HepG2 (cell line): Measurements from ENCODE around the gene DLEC1. TPM values are rescaled to one million over a fixed set of nuclear protein-coding genes. Genes with fewer than 3 reads are reported as not detected.

Experiments used
- CEBPG ChIP-seq: IDR thresholded peaks from 2 replicates; pipeline ENCODE4 v1.6.1; 2016
- EEA1 ChIP-seq: sonication (generic); formaldehyde crosslinking; IDR thresholded peaks from 2 replicates; pipeline ENCODE4 v1.5.1; 2020; ENCODE audit warnings: mild to moderate bottlenecking, missing genetic modification reagents, borderline replicate concordance
- ESRRA ChIP-seq: sonication (generic); formaldehyde crosslinking; IDR thresholded peaks from 2 replicates; pipeline ENCODE4 v1.5.1; 2020; ENCODE audit warnings: mild to moderate bottlenecking, low read depth, missing genetic modification reagents
- ETV6 ChIP-seq: sonication (generic); formaldehyde crosslinking; conservative IDR thresholded peaks from 2 replicates; pipeline ENCODE4 v1.4.0; 2020; ENCODE audit warnings: missing genetic modification reagents
- GATAD2A ChIP-seq: IDR thresholded peaks from 2 replicates; pipeline ENCODE4 v1.6.1; 2016
- KDM1A ChIP-seq: IDR thresholded peaks from 2 replicates; pipeline ENCODE4 v1.6.1; 2016; ENCODE audit warnings: missing compliant biosample characterization
- KLF16 ChIP-seq, 2 experiments: sonication (generic) in 1 of 2; formaldehyde crosslinking in 1 of 2; IDR thresholded peaks; 2 replicates each; pipeline versions ENCODE4 v1.6.1 to v1.8.0; 2016 to 2023; ENCODE audit warnings: missing genetic modification reagents in 2 of 2, missing compliant biosample characterization in 1 of 2
- LCORL ChIP-seq, 2 experiments: fragments of 450-650 bp in 1 of 2; sonication (generic) in 1 of 2; formaldehyde crosslinking in 1 of 2; IDR thresholded peaks; 2 replicates each; pipeline versions ENCODE4 v1.5.0 to v1.6.1; 2017 to 2020; ENCODE audit warnings: antibody characterized with exemption in 1 of 2, missing genetic modification reagents in 1 of 2
- MEIS2 ChIP-seq: sonication (generic); formaldehyde crosslinking; IDR thresholded peaks from 2 replicates; pipeline ENCODE4 v1.9.0; 2021; ENCODE audit warnings: mild to moderate bottlenecking, missing genetic modification reagents
- POLR2G ChIP-seq: fragments of 200-400 bp; formaldehyde crosslinking; IDR thresholded peaks from 2 replicates; pipeline ENCODE4 v1.6.1; 2018; ENCODE audit warnings: mild to moderate bottlenecking, low read depth, low read length, moderate library complexity
- SMAD3 ChIP-seq: sonication (generic); formaldehyde crosslinking; IDR thresholded peaks from 2 replicates; pipeline ENCODE4 v1.4.0; 2020; ENCODE audit warnings: missing genetic modification reagents
- SPEN ChIP-seq: sonication (generic); formaldehyde crosslinking; IDR thresholded peaks from 2 replicates; pipeline ENCODE4 v1.5.1; 2020; ENCODE audit warnings: low read depth, mild to moderate bottlenecking, missing genetic modification reagents
- SRY ChIP-seq: sonication (generic); formaldehyde crosslinking; IDR thresholded peaks from 2 replicates; pipeline ENCODE4 v1.8.0; 2022; ENCODE audit warnings: mild to moderate bottlenecking, missing genetic modification reagents
- TCF7L2 ChIP-seq: IDR thresholded peaks from 2 replicates; pipeline ENCODE4 v1.6.1; 2011; ENCODE audit warnings: mild to moderate bottlenecking, low read depth, low read length, moderate library complexity
- YEATS2 ChIP-seq: sonication (generic); formaldehyde crosslinking; IDR thresholded peaks from 2 replicates; pipeline ENCODE4 v1.4.0; 2020; ENCODE audit warnings: missing genetic modification reagents, borderline replicate concordance
- ZFP36L2 ChIP-seq: sonication (generic); formaldehyde crosslinking; IDR thresholded peaks from 2 replicates; pipeline ENCODE4 v1.4.0; 2020; ENCODE audit warnings: missing genetic modification reagents
- ZNF205 ChIP-seq: IDR thresholded peaks from 2 replicates; pipeline ENCODE4 v1.6.1; 2018; ENCODE audit warnings: missing biosample characterization, missing genetic modification reagents
- ZNF317 ChIP-seq: sonication (generic); formaldehyde crosslinking; IDR thresholded peaks from 2 replicates; pipeline ENCODE4 v1.5.0; 2020; ENCODE audit warnings: mild to moderate bottlenecking, missing genetic modification reagents
- ZNF331 ChIP-seq: sonication (generic); formaldehyde crosslinking; IDR thresholded peaks from 2 replicates; pipeline ENCODE4 v1.4.0; 2020; ENCODE audit warnings: missing genetic modification reagents
- ZNF350 ChIP-seq: sonication (generic); formaldehyde crosslinking; IDR thresholded peaks from 2 replicates; pipeline ENCODE4 v1.4.0; 2020; ENCODE audit warnings: mild to moderate bottlenecking, low read depth, missing genetic modification reagents, borderline replicate concordance
- ZNF441 ChIP-seq: sonication (generic); formaldehyde crosslinking; IDR thresholded peaks from 2 replicates; pipeline ENCODE4 v1.7.0; 2021; ENCODE audit warnings: missing genetic modification reagents, borderline replicate concordance
- ZNF614 ChIP-seq: IDR thresholded peaks from 2 replicates; pipeline ENCODE4 v1.6.1; 2018; ENCODE audit warnings: missing biosample characterization, missing genetic modification reagents, inconsistent platforms, borderline replicate concordance
- ZNF660 ChIP-seq: sonication (generic); formaldehyde crosslinking; IDR thresholded peaks from 2 replicates; pipeline ENCODE4 v1.5.1; 2020; ENCODE audit warnings: mild to moderate bottlenecking, low read depth, missing genetic modification reagents, borderline replicate concordance
- ZNF790 ChIP-seq: sonication (generic); formaldehyde crosslinking; IDR thresholded peaks from 2 replicates; pipeline ENCODE4 v1.8.0; 2022; ENCODE audit warnings: missing genetic modification reagents, mild to moderate bottlenecking, borderline replicate concordance
- ZNF792 ChIP-seq: IDR thresholded peaks from 2 replicates; pipeline ENCODE4 v1.6.1; 2016
- ZSCAN21 ChIP-seq: sonication (generic); formaldehyde crosslinking; IDR thresholded peaks from 2 replicates; pipeline ENCODE4 v1.8.0; 2022; ENCODE audit warnings: mild to moderate bottlenecking, missing genetic modification reagents, moderate library complexity, borderline replicate concordance
- ZSCAN22 ChIP-seq: sonication (generic); formaldehyde crosslinking; IDR thresholded peaks from 2 replicates; pipeline ENCODE4 v1.4.0; 2020; ENCODE audit warnings: mild to moderate bottlenecking, missing genetic modification reagents
- polyA plus RNA-seq, 8 experiments: library from polyadenylated mRNA; depleted of rRNA in 3 of 8; stranded (reverse) in 7 of 8; unstranded in 1 of 8; fragments of >200 nt; fragmentation: Illumina TruSeq in 4 of 8; extraction: Trizol in 4 of 8; gene quantifications; 2 replicates each; pipeline versions ENCODE4 v1.2.1 to v1.2.3, GENCODE V29; 2011 to 2016; ENCODE audit warnings: low read depth in 4 of 8, missing spikeins in 1 of 8, mixed read lengths in 1 of 8; ENCODE audit not compliant: insufficient read depth in 1 of 8
- total RNA-seq, 5 experiments: library from RNA; depleted of rRNA; stranded (reverse); fragments of >200 nt; fragmentation: Illumina TruSeq; extraction: Trizol; gene quantifications; 2 replicates each; pipeline ENCODE4 v1.2.3, GENCODE V29; 2016; ENCODE audit warnings: low read depth in 1 of 5
- TF ChIP-seq, protein P1 (sequence below): sonication (generic); formaldehyde crosslinking; IDR thresholded peaks from 2 replicates; pipeline ENCODE4 v1.8.1; 2023; ENCODE audit warnings: mild to moderate bottlenecking, missing genetic modification reagents
- TF ChIP-seq, protein P2 (sequence below): IDR thresholded peaks from 2 replicates; pipeline ENCODE4 v1.6.1; 2016

DLEC1 gene
- total and polyA plus RNA-seq, 2 of the 13 experiments (the other 11 are each of a cell fraction or from before 2014, with no cell fraction given), result 0.09 TPM; not detected in 1

DNA sequence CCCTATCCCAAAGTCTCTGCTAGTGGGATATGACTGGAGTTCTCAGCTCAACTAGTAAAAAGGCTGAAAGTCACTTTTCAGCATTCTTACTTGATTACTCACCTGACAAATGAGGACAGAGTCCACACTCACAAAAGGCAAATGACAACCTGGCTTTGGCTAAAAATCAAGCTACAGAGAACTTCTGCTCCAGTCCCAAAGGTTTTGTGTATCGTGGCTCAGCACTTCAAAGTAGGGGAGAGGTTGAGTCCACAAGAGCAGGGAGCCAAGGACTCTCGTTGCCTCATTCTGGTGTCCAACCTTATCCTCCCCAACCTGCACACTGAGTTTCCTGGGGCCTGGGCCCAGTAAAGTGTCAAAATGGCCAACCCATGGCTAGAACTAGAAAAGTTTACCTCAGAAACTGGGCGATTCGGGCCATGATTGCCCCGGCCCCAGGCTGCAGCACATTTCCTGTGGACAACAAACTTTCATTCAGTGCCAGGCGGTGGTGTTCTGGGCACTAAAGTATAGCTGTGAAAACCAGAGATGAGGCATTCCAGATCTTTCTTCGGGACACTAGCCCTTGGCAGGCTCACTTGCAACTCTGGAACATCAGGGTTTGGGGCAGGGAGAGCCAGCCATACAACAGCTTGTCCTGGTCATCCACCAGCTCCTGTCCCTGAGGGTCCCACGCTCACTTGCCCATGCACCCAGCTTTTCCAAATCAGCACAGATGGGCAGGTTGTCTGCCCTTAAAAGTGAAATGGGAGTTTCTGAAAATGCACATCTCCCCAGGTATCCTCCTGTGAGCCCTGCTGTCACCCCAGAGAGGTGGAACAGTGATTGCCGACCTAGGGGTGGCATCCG lies 94.8 kb downstream of the DLEC1 start (continued):
- TF ChIP-seq, protein P1, sequence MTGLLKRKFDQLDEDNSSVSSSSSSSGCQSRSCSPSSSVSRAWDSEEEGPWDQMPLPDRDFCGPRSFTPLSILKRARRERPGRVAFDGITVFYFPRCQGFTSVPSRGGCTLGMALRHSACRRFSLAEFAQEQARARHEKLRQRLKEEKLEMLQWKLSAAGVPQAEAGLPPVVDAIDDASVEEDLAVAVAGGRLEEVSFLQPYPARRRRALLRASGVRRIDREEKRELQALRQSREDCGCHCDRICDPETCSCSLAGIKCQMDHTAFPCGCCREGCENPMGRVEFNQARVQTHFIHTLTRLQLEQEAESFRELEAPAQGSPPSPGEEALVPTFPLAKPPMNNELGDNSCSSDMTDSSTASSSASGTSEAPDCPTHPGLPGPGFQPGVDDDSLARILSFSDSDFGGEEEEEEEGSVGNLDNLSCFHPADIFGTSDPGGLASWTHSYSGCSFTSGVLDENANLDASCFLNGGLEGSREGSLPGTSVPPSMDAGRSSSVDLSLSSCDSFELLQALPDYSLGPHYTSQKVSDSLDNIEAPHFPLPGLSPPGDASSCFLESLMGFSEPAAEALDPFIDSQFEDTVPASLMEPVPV (CRISPR knock-in tag), result 0 out of 2 replicates have a peak, but pooled peaks have one; percentile 67
- TF ChIP-seq ZNF790 (CRISPR knock-in tag), result no peak
- TF ChIP-seq TCF7L2, result peak; percentile 31; the same call in 1 of the 2 replicates
- peak; percentile 95 for TF ChIP-seq LCORL (IDR thresholded peaks at IDR 0.05)
- TF ChIP-seq LCORL (CRISPR knock-in tag; IDR thresholded peaks at IDR 0.05), result peak; percentile 99
- 0 out of 2 replicates have a peak, but pooled peaks have one; percentile 40 for TF ChIP-seq KDM1A
- TF ChIP-seq CEBPG (CRISPR knock-in tag), result peak; percentile 87
- peak in 1 of 2 experiments; percentile 66; a peak in 2 of 4 replicates for TF ChIP-seq KLF16 (CRISPR knock-in tag; IDR thresholded peaks at IDR 0.05)
- TF ChIP-seq ETV6 (CRISPR knock-in tag), result 0 out of 2 replicates have a peak, but pooled peaks have one; percentile 37
- TF ChIP-seq ZNF792 (CRISPR knock-in tag), result 0 out of 2 replicates have a peak, but pooled peaks have one; percentile 64
- peak; percentile 92 for TF ChIP-seq ZNF614
- TF ChIP-seq ZFP36L2 (CRISPR knock-in tag), result no peak
- TF ChIP-seq EEA1 (CRISPR knock-in tag), result no peak
- TF ChIP-seq ZSCAN21, result 0 out of 2 replicates have a peak, but pooled peaks have one; percentile 54
- peak; percentile 40; the same call in 1 of the 2 replicates for TF ChIP-seq SRY (CRISPR knock-in tag)
- TF ChIP-seq ZNF317 (CRISPR knock-in tag), result peak; percentile 84
- TF ChIP-seq, protein P2, sequence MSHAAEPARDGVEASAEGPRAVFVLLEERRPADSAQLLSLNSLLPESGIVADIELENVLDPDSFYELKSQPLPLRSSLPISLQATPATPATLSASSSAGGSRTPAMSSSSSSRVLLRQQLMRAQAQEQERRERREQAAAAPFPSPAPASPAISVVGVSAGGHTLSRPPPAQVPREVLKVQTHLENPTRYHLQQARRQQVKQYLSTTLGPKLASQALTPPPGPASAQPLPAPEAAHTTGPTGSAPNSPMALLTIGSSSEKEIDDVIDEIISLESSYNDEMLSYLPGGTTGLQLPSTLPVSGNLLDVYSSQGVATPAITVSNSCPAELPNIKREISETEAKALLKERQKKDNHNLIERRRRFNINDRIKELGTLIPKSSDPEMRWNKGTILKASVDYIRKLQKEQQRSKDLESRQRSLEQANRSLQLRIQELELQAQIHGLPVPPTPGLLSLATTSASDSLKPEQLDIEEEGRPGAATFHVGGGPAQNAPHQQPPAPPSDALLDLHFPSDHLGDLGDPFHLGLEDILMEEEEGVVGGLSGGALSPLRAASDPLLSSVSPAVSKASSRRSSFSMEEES (CRISPR knock-in tag), result peak; percentile 84
- 0 out of 2 replicates have a peak, but pooled peaks have one; percentile 76 for TF ChIP-seq SMAD3 (CRISPR knock-in tag)
- no peak for TF ChIP-seq ZNF660 (CRISPR knock-in tag)
- TF ChIP-seq ZNF350, result peak; percentile 67; the same call in 1 of the 2 replicates
- peak; percentile 25; the same call in 1 of the 2 replicates for TF ChIP-seq YEATS2 (CRISPR knock-in tag)
- peak; percentile 65; the same call in 1 of the 2 replicates for TF ChIP-seq ZNF441 (CRISPR knock-in tag)
- TF ChIP-seq ZNF331, result peak; percentile 96
- peak; percentile 92 for TF ChIP-seq GATAD2A (CRISPR knock-in tag)
- TF ChIP-seq MEIS2, result peak; percentile 94
- TF ChIP-seq ZNF205, result peak; percentile 70
- no peak for TF ChIP-seq ZSCAN22
- peak; percentile 95 for TF ChIP-seq ESRRA (CRISPR knock-in tag)
- TF ChIP-seq SPEN (CRISPR knock-in tag), result peak; percentile 46; the same call in 1 of the 2 replicates
- peak; percentile 78 for TF ChIP-seq POLR2G
